Embryonic facial prominence (tissue), 1 donor: ENCODE measurements around the gene PBOV1.
"Not testable (repeated sequence)": the region's sequence is repeated elsewhere in the genome, so short reads cannot be mapped to it uniquely, and the experiment has no call there.

Experiments
- DNase-seq: peaks from one replicate; pipeline ENCODE4 v3.0.0-alpha.2; 2016; ENCODE audit errors: extremely low spot score

PBOV1 gene

DNA sequence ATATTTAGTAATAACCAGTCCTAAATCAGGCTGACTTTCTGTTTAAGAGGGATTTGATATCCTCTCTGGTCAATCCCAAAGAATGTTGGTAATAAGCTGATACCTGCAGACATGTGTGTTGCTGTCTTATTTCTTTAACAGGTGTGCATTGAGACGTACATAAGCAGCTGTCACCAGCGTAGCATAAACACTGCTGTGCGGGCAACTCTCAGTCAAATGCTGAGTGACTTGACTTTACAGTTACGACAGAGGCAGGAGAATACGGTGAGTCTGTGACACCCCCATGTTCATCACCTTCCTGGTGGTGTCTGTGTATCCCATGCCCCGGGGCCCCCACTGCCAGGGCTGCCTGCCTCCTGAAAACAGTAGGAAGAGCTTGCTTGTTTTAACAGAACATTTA, 20.1 kb upstream of the PBOV1 start:
- DNase-seq: no peak

DNA sequence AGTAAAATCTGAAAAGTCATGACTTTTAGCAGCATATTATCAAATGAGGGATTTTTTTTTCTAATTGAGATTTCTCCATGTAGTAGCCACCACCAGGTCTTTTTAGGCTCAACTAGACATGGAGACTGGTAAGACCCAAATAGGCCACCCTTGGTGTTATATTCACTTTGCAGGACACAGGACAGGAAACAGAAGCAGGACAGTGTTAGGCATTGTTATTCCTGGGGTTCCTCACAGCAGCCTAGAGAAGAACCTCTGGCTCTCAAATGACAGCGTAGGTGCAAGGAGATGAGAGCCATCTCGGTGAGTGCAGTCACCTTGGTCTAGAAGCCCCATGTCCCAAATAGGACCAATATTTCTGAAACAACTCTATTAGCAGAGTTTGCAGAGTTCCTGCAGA, 19.2 kb upstream of the PBOV1 start:
- DNase-seq: no peak

DNA sequence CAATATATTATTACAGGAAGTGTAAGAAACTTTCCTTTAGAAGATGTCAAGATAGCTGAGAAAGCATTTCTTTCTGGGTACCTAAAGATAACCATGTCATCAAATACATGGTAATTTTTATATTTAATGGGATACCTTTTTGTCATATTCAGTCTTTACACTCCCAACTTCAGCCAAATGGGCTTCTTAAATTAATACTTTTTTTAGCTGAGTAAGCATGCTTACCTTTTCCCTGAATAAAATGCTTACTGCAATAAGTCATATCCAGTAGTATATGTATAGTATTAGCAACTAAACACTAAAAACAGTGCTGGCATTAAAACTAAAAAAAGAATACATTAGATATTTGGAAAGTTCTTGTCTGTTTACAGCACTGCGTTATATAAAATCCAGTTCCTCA, 17.4 kb upstream of the PBOV1 start:
- DNase-seq: no peak

DNA sequence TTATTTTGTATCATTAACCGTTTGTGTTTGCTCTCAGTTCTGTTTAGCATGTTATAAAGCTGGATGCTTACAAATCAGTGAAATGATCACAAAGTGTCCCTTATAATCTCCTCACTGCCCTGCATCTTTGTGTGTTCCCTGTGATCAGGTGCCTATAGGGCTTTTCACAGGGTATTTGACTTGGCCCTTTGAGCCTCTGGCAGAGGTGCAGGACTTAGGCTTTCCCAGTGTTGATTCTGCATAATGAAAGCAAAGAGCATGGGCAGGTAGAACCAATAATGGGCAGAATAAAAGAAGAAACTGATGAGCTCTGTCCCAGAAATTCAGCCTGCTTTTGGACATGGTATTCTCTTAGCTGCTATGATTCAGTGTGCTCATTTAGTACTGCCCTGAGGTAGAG, 16.9 kb upstream of the PBOV1 start:
- no peak for DNase-seq

DNA sequence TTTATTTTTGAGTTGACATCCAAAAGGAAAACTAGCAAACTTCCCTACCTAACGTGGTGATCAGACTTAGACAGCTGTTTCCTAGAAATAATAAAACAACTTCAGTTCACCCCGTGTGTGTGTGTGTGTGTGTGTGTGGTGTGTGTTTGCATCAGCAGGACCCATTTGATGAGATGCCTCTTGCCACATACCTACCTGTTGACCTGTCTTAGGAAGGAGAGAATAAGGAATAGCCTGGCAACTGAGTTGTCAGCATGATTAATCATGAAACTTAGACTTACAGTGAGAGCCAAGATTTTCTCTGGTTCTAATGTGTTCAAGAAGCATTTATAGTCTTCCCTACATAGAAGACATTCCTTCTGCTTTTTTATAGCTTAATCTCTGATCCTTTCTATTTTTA, 16.1 kb upstream of the PBOV1 start:
- DNase-seq: no peak

DNA sequence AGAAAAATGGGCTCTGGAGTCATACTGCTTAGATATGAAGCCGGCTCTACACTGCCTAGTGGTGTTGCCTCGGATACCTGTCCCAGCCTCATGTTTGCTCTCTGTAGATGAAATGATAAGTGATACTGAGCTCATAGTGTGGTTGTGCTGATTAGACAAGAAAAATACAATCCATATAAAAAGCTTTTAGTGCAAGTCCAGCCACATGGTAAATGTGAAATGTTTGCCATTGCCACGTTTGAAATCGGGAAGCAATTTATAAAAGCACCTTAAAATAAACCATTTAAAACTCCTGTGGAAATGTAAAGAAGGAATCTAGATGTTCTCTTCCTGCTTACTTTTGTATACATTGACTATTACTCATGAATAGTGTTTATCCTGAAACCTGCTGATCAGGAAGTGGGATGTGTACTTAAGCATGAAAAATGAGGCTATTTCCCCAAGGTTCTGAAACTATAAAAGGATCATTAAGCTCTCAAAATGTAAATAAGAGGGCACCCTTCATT, 13.1 kb upstream of the PBOV1 start:
- DNase-seq: no peak

DNA sequence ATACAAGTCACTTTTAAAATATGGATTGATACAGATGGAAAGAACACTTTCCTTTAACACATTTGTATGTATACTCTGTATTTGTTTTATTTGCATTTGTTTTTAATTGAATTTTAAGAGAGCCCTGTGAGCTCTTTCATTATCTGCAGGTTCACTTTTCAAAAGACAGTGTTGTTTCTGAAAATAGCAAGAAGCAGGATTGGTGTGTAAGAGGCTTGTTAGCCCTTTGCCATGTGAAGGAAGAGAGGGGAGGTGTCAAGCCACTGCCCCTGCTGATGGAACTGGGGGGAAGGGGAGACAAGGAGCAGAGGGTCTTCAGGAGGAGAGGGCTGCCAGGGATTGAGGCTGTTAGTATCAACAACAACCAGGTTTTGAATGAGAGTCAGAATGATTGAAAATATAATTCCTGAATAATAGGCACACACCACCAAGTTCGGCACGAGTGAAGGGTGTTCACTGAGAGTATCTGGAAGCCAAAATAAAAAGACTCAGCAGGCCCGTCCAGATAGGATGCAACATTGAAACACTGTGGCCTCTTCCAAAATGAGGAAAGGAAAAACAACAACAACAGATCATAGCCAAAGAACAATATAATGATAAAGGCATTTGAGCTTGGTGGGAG, 12.6 kb upstream of the PBOV1 start:
- DNase-seq: no peak

DNA sequence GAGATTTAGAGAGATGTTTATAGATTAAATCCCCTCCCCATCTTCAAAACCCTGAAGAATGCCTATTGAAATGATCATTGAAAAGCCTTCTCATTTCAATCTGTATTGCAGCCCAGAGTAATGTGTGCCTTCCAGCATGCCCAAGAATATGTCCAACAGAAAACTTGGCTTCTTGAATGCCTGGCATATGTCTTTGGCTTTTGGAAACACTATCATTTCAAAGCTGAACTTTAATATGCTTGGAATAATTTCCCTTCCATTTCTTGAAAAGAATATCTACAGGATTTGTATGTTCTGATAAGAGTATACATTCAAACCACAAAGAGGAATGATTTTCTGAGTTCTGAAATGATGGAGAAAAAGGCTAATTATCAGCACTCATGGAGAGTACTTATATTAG, 11.9 kb upstream of the PBOV1 start:
- no peak for DNase-seq

DNA sequence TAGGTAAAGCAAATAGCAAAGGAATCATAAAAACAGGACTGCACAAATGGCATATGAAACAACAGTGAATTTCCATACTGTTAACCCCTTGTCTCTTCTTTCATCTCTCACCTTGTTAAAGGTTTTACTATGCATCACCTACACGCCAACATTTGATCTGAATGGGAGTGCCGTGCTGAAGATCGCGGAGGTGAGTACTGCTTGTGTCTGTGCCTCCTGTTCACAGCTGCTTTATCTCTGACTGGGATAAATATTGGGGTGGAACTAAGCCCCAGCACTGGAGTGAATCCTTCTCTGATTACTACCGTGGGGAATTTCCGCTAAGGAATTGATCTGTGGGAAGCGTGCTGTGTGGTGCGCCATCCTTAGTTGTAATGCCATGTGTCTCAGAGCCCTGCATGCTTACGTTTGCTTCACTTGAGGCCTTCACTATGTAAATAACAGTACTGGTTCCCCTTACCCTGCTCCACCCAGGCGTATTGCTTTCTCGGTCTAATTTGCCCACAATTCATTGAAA, 11.4 kb upstream of the PBOV1 start:
- no peak for DNase-seq

DNA sequence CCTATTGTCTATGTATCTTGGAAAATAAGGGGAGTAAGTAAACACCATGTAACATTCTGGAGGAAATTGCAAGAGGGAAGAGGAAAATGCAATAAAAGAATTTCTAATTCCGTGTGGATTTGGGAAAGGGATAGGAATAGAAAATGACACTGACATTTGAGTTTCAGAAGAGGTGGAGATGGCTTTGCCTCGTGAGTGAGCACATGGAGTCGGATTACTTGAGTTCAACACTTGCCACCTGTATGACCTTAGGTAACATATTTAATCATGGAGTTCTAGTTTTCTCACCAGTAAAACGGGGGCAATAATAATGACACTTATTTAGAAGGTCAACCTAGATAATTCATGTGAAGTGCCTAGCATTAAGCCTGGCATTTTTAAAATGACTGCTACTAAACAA, 10.8 kb upstream of the PBOV1 start:
- no peak for DNase-seq

DNA sequence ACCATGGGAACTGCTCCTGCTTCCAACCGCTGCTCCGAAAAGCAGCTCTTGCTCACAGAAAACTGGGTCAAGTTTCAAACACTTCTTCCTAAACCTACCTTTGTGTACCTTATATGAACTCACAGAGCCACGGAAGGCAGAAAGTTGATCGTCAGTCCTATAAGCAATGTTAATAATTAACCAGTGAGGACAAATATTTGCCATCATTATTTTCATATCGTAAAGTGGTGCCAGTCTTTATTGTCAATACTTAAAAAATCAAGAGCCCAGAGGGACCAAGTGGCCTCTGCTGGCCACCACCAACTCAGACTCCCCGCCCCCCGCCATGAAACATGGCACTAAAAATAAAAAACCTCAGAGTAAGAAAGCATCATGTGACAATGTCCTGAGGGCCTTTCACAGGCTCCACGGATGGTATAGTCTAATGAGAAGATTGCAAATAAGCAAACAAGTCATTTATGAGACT, 9.1 kb upstream of the PBOV1 start:
- no peak for DNase-seq

DNA sequence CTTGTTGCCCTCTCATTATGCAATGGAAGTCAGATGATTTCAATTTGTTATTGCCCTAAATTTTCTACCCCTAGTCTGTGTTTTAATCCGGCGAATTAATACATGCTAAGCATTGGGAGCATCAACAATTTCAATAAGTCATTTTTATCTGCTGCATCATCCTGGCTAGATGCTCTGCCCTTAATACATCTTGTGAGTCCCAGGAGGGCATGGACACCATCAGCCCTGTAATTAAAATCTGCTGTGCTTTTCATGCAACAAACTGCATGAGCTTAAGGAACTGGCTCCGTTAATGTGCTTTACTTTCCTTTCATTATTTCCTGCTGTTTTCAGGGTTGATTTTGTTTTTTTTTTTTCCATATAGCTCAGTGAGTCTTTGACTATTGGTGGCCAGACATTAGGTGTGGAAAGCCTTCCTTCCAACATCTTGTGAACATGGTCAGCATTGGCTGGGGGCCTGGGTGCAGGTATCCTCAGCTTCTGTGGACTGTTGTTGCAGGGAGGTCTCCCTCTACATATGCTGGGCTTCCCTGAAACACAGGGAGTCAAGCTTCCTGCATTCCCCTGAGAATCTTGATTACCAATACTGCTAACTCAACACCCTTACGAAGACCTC, 8.5 kb upstream of the PBOV1 start:
- no peak for DNase-seq

DNA sequence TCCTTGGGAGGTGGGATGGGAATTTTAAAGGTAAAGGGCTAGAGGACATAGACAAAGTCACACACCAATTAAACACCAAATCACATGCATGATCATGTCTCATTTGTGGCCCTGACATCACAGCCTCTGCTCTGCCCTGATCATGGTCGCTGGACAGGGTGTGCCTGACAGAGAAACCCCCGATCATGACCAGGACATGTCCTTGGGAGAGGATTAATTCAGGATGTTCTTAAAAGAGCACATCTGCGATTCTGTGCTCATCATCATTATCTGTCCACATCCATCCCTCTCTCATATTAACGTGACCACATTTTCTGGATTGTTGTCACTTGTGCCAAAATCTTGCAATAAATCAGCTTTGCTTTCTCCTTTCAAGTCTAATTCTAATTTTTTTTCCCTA, 7.7 kb upstream of the PBOV1 start:
- no peak for DNase-seq

DNA sequence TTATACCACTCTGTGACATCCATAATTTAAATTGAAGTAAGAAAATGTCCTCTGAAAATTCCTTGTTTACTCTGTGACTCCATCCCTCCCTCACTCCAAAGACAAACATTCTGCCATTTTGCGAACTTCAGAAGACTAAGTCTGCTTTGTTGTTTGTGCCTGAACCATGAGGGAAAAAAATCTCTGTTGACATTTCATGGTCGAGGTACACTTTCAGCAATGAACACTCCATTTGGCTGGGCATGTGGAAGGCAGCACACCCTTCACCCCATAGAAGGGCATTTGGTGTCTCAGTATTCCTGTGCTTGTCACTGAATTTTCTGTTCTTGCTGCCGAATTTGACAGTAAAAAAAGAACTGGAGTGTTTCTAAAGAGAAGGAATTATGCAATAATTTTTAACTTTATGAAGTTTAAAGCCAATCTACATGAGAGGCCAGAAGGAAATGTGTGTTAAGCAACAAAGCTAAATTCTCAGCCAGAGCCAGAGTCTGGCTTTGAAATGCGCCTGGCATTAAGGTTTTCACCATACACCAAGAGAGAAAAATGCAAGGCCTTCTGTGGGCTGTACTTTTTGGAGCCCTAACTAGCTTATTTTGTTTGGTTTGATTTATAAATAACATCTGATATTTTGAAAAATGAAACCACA, 4.7 kb upstream of the PBOV1 start:
- no peak for DNase-seq

DNA sequence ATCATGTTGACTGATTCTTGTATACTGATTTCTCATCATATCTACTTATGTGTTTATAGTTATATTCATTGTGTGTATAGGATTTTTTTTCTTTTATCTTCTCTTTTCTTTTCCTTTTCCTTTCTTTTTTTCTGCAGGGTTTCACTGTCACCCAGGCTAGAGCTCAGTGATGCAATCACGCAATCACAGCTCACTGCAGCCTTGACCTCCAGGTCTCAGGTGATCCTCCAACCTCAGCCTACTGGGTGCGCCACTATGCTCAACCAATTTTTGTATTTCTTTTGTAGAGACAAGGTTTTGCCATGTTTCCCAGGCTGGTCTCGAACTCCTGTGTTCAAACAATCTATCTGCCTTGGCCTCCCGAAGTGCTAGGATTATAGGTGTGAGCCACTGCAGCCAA, 1.6 kb upstream of the PBOV1 start:
- no peak for DNase-seq

DNA sequence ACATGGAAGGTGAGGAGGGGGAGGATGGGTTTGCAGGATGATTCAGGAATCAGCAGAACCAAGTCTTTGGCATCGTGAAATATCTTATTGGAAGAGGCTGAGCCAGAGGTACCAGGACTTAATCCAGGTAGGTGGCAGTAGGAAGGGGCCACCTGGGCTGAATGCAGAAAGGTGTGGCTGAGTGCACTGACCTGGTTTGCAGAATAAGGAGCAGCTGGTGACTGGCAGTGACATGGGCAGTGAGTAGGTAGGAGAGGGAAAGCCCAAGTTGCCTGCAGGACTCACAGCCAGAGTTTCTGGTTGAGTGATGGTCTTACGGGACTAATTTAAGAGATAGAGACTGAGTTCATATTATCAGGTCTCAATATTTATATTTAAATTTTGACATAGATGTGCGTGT, 1.1 kb upstream of the PBOV1 start:
- DNase-seq: no peak

DNA sequence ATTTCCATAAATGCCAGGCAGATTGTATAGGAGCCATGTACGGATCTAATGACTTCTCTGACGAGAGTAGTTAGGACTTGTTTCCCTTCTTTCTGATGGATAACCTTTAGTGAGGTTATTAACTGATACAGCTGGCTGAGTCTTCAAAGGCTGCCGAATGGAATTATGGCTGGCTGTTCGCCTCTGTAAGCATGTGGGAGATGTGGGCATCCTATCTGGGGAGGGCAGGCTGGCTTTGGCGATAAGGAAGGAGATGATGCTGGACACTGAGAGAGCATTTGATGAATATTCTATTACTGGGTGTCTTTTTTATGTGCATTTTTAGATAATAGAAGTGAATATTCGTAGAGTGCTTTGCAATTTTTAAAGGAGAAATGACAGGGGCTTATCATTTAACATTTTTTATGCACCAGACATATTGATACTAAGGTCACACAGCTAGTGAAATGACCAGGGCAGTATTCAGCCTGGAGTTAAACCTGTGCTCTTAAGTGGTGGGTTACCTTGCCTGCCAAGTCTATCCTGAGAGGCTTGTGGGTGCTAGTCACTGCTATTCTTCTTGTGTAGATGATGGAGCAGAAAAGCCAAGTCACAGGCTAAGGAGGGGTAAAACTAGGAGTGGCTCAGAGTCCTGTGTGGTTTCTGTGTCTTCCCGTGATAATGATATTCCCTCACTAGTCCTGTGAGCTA, 3.1 kb downstream of the PBOV1 start:
- DNase-seq: no peak

DNA sequence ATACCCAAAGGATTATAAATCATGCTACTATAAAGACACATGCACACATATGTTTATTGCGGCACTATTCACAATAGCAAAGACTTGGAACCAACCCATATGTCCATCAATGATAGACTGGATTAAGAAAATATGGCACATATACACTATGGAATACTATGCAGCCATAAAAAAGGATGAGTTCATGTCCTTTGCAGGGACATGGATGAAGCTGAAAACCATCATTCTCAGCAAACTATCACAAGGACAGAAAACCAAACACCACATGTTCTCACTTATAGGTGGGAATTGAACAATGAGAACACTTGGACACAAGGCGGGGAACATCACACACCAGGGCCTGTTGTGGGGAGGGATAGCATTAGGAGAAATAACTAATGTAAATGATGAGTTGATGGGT, 5.8 kb downstream of the PBOV1 start:
- DNase-seq: not testable (repeated sequence)

DNA sequence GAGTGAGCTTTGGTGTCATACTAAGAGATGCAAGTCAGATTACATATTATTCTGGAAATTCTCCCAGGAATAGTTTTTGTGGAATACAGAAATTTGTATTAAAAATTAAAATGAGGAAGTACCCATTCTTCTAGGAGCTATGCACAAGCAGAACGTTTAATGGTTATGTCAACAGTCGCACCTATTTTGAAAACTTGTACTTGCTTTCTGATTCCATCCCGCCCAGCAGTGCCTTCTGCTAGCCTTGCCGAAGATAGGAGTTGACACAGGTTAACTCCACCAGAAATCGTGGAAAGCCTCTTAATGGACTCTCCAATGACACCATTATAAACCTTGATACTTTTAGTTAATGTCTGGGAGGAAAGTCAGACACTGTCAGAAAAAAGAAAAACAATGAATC, 6.7 kb downstream of the PBOV1 start:
- DNase-seq: no peak

DNA sequence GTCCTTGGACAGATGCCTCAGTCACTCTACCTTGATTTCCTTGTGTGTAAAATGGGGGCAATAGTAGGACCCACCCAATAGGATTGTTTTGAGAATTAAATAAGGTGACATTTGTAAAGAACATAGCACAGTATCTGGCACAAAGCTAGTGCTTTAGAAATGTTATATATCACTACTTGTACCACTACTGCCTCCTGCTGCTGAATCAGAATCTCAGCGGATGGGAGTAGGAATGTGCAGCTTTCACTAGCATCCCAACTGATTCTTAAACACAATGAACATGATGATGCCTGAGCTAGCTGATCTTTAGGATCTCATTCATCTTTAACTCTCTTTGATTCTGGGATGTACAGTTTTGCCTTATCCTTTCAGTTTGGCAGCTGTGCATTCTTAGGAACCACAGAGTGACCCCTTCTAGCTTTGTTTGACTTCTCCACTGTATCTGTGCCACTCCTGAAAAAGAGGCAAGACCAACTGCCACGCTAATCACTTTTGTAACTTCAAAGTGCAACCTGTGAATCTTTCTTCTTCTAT, 7.2 kb downstream of the PBOV1 start:
- DNase-seq: no peak

DNA sequence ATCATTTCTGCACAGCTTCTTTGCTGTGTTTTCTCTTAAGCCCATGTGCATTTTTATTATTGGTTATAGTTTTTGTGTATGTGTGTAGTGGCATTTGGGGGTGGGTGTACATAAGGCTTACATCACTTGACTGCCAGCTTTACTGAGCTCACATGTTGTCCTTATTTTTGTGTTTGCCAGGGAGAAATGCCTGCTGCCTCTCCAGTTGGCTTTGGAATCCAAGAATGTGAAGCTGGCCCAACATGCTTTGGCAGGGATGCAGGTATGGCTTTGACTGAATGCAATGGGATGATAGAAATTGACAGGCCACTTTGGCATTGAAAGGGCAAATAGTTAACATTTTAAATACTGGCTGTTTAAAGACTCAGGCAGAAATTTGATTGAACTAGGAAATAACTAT, 11.4 kb downstream of the PBOV1 start:
- no peak for DNase-seq

DNA sequence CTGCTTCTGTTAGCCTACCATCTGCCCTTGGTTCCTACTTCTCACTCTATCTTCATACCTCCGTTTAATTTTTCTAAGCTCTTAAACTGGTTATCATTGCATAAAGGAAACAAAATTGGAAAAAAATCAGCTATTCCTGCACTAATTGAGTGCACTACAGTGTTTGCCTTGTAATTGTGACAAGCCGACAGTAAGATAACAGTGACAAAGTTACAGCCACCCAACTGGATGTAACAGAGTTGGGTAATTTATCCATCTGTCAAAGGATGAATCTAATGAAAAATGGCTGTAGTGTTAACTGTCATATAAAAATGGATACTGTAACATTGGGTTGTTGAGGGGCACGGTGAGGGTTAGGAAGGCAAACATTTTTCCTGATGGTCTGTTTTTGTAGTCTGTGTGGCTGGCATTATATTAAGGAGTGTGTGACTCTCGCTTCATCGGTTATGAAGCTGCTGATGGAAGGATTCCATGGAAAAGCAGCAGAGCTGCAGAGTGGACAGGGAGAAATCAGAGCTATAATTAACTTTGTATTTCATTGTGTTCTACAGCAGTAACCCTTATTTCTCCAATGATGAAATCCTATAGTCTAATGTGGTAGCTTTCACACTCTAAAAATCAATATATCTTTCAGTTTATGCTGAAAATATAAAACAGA, 12.7 kb downstream of the PBOV1 start:
- DNase-seq: no peak
